ENCODE data around the gene TMEM170A. TPM values are rescaled to one million over a fixed set of nuclear protein-coding genes. Genes with fewer than 3 reads are reported as not detected.

The TMEM170A gene
- total RNA-seq, 2 donors from 2014 or later, result 21.5 to 35.9 TPM

- Histone ChIP-seq H3K4me3 (no peak overlapping the region), H3K9me3 (no peaks in the 10 kb centered on the region), H3K27me3 (replicated peaks; ENCODE audit: insufficient read depth) (no peaks in the 10 kb centered on the region), H3K4me1 (replicated peaks) (no peaks in the 10 kb centered on the region), H3K36me3 (no peaks in the 10 kb centered on the region), H3K27ac (no peak overlapping the region)
- intact Hi-C loops (cut with DNase I), result loop anchor here (10.0 kb wide), 1 partner anchor 145 kb away; the partner anchor contains the start of gene ADAT1
- no peak for DNase-seq (ENCODE audit: low spot score)
- TF ChIP-seq, protein P1, sequence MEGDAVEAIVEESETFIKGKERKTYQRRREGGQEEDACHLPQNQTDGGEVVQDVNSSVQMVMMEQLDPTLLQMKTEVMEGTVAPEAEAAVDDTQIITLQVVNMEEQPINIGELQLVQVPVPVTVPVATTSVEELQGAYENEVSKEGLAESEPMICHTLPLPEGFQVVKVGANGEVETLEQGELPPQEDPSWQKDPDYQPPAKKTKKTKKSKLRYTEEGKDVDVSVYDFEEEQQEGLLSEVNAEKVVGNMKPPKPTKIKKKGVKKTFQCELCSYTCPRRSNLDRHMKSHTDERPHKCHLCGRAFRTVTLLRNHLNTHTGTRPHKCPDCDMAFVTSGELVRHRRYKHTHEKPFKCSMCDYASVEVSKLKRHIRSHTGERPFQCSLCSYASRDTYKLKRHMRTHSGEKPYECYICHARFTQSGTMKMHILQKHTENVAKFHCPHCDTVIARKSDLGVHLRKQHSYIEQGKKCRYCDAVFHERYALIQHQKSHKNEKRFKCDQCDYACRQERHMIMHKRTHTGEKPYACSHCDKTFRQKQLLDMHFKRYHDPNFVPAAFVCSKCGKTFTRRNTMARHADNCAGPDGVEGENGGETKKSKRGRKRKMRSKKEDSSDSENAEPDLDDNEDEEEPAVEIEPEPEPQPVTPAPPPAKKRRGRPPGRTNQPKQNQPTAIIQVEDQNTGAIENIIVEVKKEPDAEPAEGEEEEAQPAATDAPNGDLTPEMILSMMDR (IDR thresholded peaks at IDR 0.05), result no peak
- TF ChIP-seq POLR2A (IDR thresholded peaks at IDR 0.05) (no peak), POLR2AphosphoS5 (IDR thresholded peaks at IDR 0.05) (no peak)
- WGBS, result 94% methylated on average over 47 of the region's 47 CpGs
These were observed 15.0 kb upstream of the TMEM170A start for GRCh38 chr16:75479421-75479990.

DNA sequence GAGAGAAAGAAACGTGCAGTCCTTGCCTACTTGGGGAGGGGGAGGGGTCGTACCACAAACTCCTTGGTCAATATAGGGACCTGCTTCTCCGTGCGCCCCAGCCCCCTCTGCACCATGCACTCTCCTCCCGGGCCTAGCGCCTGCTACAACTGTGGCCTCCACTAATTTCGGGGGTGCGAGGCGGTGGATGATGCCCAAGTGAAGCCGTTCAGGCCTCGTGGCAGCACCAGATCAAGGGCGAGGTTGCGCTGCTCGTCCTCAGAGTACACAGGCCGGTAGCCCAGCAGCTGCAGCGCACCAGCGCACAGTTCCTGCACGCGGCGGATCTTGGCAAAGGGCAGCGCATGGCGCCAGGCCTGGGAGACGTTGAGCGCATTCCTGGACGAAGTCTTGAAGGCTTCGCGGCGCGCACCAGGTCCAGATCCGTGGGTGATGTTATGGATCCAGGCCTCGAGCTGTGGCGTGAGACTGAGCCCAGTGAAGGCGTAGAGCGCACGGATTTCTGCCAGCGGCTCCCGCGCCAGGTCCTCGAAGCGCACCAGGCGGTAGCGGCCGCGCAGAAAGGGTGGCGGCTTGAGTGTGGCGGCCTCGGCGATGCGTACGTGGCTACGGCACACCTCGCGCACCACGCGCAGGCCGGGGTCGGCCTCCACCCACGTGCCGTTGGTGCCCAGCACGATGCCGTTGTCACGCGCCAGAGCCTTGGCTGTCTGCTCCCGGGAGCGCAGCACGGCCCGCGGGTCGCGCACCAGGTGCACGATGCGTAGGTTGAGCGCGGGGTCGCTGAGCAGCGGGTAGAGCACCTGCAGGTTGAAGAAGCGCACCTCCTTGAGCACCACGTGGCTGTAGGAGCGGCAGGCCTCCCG, 14.2 kb upstream of the TMEM170A start:
- DNase-seq (ENCODE audit: low spot score), result no peak
- Histone ChIP-seq H3K27ac (no peak overlapping the region), H3K27me3 (replicated peaks; ENCODE audit: insufficient read depth) (no peaks in the 10 kb centered on the region), H3K9me3 (no peaks in the 10 kb centered on the region), H3K36me3 (no peaks in the 10 kb centered on the region), H3K4me3 (no peak overlapping the region), H3K4me1 (replicated peaks) (no peaks in the 10 kb centered on the region)
- intact Hi-C loops (cut with DNase I), result loop anchor here (10.0 kb wide), 1 partner anchor 146 kb away; the partner anchor contains the start of gene ADAT1
- TF ChIP-seq POLR2A (IDR thresholded peaks at IDR 0.05), result no peak
- TF ChIP-seq POLR2AphosphoS5 (IDR thresholded peaks at IDR 0.05), result no peak
- TF ChIP-seq, protein P1 (IDR thresholded peaks at IDR 0.05), result no peak
- WGBS, result 95% methylated on average over 79 of the region's 80 CpGs

DNA sequence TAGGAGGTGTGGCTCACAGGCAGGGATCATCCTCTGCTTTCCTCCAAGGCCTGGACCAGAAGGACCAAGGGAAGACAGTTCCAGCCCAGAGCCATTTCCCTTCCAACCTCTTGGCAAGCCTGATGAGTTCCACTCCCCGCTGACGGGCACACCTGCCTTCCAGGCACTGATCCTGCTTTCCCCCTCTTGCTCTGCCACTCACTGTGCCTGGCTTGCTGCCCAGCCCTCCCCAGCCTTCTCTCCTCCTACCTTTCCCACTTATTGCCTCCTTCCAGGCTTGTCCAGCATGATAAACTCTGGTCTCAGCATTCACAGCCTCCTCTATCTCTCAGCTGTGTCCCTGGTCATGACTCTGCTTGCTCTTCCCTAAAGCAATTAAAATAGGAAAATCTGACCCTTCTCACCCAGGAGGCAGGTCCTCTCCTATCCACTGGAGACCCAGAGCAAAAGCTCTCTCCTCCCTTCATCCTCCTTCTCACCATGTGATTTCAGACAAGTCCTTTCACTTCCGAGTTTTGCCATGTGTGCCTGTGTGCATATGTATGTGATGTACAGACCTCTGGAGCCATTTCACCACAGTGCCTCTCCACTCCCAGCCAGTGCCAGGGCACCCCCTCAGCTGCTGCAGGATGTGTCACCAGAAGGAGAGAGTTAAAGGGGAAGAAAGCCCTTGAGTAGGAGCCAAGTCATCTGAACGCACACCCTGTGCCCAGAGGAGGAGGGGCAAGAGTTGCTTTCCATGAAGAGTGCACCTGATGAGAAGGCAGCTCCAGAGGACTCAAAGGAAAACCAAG, 13.4 kb upstream of the TMEM170A start:
- H3K27ac ChIP-seq, result no peak overlapping the region
- no peaks in the 10 kb centered on the region for H3K4me1 ChIP-seq (replicated peaks)
- intact Hi-C loops (cut with DNase I), result loop anchor here (10.0 kb wide), 1 partner anchor 147 kb away; the partner anchor contains the start of gene ADAT1
- 46% methylated on average over 4 of the region's 4 CpGs for WGBS
- no peaks in the 10 kb centered on the region for H3K27me3 ChIP-seq (replicated peaks; ENCODE audit: insufficient read depth)
- H3K36me3 ChIP-seq, result no peaks in the 10 kb centered on the region
- TF ChIP-seq, protein P1 (IDR thresholded peaks at IDR 0.05), result no peak
- no peak for TF ChIP-seq POLR2A (IDR thresholded peaks at IDR 0.05)
- TF ChIP-seq POLR2AphosphoS5 (IDR thresholded peaks at IDR 0.05), result no peak
- H3K9me3 ChIP-seq, result no peaks in the 10 kb centered on the region
- H3K4me3 ChIP-seq, result no peak overlapping the region
- no peak for DNase-seq (ENCODE audit: low spot score)

GRCh38 chr16:75476817-75477216, 12.3 kb upstream of the TMEM170A start:
- Histone ChIP-seq H3K36me3 (no peaks in the 10 kb centered on the region), H3K4me1 (replicated peaks) (no peaks in the 10 kb centered on the region), H3K4me3 (no peak overlapping the region), H3K27me3 (replicated peaks; ENCODE audit: insufficient read depth) (no peaks in the 10 kb centered on the region), H3K9me3 (no peaks in the 10 kb centered on the region), H3K27ac (no peak overlapping the region)
- intact Hi-C loops (cut with DNase I), result loop anchor here (10.0 kb wide), 1 partner anchor 148 kb away; the partner anchor contains the start of gene ADAT1
- WGBS, result 84% methylated on average over 8 of the region's 8 CpGs
- no peak for DNase-seq (ENCODE audit: low spot score)
- no peak for TF ChIP-seq POLR2A (IDR thresholded peaks at IDR 0.05)
- no peak for TF ChIP-seq POLR2AphosphoS5 (IDR thresholded peaks at IDR 0.05)
- TF ChIP-seq, protein P1 (IDR thresholded peaks at IDR 0.05), result no peak

Measured in prostate gland (tissue), 2 donors.